Activated CD4-positive, alpha-beta T cell treated with anti-CD3 and anti-CD28 coated beads, Interleukin-2, amount 50 U/mL, for 16 hours (primary cell): ENCODE results near the gene PRPF18.

Experiments
- DNase-seq: peaks from one replicate; pipeline ENCODE4 v3.0.0-alpha.2; 2020

Gene PRPF18

DNA sequence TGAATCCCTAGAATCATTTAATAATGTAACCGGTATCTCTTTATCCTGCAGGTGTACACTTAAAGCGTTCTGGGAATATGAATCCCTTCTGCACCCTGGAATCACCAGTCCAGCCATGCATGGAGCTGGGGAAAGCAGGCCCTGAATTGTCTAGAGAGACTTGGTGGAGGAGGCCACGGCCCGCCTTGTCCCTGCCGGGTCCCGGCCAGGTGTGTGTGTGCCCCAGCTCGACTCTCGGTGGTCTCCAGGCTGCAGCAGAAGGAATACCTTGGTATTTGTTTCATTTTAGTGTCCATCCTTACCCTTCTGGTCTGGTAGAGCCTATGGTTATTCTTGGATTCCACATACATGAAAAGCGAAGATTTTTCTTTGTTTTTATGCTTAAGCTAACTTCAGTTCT, 58.1 kb downstream of the PRPF18 start:
- DNase-seq: no peak

DNA sequence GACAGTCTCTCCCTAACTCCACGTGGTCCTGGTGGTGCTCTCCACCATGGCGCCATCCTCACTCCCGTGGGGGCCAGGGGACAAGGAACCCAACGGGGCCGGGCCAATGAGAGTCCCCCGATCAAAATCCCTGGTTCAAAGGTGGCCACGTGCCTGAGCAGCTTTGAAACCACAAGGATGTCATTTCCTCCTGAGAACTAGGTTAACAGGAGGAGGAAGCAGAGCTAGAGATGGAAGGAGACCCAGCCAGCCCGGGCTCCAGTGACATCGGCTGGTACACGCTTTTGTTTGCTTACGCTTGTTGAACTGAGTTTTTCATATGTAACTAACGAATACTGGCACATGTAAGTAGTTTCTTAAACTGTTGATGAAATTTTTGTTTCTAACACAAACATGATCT, 61.7 kb downstream of the PRPF18 start:
- DNase-seq: no peak

DNA sequence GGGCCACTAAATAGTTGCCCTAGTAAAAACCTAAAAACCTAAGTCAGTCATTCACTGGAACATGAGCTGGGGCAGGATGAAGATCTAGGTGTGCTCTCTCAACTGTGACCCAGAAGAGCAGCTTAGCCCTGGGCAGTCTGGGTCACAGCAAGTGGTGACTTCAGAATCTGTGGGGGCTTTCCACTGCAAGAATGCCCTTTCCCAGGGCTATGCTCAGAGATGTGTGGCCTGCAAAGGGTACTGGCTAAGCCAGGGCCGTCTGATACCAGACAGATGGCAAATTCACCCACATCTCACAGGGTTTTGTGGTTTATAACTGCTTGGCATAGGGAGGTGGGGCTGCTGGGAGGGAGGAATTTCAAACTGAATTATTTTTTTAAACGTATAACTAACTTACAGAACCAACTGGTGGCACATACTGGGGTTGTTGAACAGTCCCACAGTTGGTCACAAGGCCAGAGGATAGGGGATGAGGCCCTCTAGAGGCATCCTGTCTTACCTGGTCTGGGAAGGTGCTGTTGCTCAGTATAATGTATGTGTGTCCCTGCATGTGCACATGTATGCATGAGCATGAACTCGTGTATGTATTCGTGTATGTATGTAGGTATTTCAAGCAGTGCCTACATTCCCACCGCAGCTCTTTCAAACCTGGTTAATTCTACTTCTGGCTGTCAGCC, 63.2 kb downstream of the PRPF18 start:
- no peak for DNase-seq

DNA sequence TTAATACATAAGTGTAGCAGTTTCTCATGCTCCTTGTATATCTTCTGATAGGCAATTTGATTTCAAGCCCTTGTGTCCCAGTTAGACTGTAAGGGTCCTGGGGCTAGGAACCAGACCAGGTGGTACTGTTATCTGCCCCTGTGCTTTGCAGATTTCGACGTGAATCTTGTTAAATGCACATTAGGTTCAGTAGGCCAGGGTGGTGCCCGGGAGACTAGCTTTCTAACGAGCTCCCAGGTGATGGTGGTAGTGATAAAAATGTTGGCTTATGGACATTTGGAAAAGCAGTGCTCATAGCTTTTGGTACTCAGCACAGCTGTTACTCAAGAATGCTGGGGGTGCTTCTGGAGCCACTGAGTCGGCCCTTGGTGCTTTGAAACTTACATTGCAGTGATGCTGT, 64.2 kb downstream of the PRPF18 start:
- no peak for DNase-seq

DNA sequence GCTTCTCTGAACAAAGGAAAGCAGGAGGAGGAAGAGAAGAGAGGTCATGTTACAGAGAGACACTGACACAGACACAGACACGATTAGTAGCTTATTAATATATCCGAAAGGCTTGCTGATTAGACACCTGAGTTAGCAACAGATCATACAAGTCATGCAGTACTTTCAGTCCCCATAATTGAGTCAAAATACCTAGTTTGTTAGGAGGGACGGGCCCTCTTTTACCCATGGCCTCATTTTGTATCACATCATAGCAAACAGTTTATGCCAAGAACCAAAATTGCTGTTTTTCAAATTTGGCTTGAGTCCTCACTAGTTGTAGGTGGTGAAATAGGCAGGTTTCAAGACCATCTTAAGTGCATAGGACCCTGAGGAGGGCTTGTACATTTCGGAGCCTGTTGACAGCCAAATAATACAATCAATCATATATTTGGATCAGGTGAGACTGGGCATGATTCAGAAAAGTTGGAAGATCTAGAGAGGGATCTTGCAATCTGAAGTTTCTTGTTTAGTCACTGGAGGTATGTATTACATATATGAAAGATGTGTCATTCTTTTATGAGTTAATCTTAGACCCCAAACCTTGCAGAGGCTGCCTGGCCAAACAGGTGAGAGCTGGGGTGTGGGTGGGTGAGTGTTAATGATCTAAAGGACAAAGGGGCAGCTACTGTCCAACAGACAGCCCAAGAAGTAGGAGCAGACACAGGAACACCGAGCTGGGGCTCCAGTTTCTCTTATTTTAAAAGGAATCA, 65.4 kb downstream of the PRPF18 start:
- no peak for DNase-seq

DNA sequence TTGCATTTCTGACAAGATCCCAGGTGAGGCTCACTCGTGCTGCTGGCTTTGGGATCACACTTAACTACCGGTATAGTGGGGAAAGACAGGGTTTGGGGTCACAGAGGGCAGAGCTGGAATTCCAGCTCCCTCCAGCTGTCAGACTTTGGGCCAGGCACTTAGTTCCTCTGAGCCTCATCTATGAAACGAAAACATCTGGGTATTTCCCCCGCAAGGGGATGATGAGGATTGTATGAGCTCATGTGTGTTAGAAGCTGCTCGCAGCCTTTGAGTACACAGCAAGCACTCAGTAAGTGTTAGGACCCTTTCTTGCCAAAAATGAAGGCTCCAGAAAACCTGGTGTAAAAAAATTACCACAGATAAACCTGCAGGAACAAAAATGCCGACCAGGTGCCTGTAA, 66.1 kb downstream of the PRPF18 start:
- DNase-seq: no peak

DNA sequence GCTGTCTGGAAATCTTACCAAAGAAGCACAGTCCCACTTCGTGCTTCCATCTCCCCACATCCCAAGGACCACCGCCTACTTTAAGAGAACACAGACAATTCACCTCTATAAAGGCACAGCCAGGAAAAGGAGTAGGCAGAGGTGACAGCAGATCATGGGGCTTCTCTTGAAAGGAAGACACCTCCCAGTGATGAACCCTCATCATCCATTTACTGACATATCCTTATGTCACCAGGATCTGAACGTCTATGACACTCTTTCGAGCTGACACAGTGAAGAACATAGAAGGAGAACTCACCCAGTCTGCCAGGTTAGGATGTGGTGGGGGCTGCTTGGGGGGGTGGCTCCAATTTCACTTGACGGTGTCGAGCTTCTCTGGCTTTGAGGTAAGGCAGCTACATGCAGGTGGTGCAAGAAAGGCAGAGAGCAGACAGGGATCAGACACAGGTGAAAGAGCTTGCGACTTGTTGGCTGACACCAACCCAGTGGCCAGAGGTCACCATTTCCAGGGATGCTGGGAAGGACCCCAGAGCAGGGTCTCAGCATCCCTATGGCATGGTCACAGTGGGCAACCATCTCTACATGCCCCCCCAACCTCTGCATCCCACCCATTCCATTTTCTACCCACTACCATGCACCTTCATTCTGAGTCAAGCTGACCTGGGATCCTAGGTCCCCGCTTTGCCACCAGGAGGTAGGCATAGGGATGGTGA, 67.5 kb downstream of the PRPF18 start:
- no peak for DNase-seq

DNA sequence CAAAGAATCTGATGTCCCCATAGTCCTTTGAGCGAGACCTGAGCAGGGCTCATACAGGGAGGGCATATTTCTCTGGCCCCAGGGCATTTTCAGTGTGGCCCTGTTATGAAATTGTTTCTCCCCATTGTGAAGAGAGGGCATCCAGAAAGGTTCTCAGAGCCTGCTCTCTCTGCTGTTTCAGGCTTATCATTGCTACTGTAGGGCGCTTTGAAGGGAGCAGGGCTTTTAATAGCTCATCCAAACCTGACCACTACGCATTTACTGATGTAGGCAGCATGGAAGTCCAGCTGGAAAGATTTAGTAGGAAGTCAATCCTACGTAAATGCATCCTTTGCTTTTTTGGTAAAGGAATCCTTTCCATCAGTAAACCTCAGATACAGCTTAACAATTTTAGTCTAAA, 68.1 kb downstream of the PRPF18 start:
- DNase-seq: no peak

DNA sequence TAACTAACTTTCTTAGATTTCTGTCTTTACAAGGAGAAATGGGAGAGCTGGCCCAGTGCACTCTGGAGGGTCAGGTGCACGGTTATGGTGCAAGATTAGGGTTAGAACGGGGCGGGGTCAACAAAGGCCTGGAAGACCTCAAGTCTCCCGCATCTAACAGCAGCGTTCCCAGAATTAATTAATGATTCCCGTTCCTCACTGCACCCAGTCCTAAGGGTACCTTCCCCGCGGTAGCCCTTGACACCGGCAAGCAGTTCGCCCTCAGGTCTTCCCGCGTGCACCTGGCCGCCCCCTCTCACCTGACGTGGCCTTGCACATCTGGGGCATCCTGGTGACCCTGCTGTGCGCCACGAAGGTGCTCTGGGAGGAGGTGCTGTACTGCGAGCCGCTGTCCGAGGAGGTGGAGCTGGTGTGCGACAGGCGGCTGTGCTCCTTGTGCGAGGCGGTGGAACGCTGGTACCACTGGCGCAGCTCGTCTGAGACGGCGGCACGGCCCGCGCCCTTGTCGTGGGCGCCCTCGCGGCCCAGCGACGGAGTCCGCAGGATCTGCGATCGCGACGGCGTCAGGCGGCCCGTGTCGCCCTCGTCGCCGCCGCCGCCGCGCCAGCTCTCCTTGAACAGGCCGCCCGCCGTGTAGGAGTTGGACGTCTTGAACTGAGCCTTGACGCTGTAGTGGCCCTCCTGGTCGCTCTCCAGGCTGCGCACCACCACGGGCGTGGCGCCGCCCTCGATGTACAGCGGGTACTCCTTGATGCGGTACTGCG, 69.8 kb downstream of the PRPF18 start:
- no peak for DNase-seq

DNA sequence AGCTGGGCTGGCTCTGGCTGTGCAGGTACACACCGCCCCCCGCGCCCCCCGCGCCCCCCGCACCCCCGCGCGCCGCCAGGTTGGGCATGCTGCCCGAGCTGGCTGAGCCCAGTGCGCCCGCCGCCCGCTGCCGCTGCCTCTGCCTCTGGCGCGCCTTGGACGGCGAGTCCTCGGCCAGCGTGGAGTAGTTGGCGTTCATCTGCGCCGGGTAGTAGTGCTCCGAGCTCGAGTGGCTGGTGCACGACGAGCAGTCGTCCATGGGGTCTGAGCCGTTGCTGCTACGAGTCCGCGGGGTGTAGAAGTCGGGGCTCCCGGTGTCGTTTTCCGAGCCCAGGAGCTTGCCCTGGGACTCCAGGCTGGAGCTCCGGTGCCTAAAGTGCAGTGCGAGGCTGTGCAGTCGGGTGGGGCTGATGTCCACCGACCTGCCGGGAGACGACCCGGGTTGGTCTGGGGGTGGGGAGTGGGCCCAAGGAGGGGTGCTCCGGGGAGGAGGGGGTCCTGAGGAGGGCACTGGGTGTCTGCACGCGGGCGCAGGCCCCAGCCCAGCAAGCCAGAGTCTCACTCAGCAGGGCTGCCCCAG, 70.4 kb downstream of the PRPF18 start:
- no peak for DNase-seq

DNA sequence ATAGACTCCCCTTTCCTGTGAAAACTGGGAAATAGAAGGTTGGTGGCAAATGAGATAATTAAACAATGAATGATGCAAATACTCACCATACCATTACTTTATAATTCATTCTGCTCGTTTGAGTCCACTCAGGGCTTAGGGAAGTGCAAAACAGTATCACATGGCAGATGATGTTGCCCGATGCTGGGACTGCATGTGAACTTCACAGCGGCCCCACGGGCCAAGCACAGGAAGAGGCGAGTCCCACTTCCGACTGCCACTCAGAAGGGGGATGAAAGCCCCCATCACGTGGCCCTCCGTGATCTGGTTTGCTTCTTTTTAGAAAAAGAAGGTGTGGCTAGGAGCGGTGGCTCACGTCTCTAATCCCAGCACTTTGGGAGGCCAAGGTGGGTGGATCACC, 71.5 kb downstream of the PRPF18 start:
- no peak for DNase-seq

DNA sequence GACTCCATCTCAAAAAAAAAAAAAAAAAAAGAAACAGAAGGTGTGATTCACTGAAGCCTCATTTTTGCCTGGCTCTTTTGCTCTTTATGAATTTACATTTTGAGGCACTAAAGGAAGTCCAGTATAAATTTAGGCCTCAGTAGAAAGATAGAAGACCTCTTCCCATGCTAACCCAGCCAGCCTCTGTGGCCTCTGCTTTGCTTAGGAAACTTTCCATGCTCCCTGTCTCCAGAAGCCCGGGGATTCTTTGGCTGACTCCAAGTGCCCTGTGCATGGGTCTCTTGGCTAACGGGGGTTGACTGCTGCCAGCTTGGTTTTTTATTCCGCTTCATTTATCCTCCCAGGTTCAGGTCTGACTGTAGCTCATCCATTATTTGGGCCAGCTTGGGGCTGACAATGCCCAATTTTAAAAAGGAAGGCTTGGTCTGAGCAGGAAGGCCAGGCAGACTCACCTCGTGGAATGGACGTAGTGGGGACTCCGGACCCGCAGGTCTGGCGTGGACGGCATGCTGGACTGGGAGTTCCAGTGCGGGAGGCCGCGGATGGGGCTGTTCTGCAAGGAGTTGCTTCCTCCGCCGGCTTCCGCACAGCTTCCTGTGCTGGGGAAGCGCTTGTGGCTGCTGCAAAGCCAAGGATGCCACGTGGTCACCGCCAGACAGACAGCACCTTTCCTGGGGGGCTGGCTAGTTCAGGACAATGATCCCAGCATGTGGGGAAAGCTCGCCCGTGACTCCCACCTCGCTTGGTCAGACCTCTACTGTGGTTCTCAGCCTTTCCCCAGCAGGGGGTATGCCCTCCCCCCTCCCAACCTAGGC, 72.3 kb downstream of the PRPF18 start:
- DNase-seq: no peak

DNA sequence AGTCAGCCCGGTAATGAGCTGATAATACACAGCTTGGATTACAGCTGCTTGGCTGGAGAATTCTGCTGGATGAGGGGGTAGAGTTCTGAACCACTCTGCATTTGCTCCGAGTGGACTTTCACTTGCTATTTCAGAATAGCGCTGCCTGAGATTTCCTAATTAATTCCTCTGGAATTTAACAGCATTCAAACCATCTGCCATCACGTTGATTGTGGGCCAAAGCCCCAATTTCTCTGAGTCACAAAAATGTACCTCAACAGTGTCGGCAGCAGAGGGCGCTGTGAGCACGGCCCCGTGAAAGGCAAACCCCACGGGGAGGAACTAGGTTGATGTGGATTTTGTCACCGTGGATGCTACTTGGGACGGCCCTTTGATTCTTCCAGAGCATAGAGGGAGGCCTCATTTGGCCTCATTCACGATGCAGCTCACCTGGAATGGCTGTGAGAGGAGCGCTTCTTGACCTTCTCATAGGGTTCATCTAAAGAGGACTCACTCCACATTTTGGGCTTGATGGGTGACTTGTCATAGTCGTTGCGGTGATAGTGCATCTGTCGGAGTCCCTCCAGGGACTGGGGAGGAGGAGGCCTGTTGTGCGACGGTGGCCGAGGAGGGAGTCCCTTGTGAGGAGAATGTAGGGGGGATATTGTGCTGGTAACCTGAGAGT, 73.3 kb downstream of the PRPF18 start:
- peak; percentile 51 for DNase-seq

DNA sequence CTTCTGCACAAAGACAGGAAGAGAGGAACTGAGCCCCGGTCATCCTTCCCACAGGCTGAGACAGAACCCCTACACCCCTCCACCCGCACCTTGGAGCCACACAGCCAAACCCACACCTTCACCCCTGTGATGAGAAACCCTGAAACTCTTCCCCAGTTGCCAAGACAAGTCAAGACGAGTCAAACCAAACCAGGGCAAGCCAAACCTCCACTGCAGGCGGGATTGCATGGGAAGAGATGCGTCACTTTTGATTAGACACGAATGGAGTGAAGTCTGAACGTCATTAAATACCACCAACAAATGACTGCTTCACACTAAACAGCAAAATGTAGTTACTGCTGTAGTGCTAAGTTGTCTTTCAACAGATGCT, 73.8 kb downstream of the PRPF18 start:
- DNase-seq: no peak

DNA sequence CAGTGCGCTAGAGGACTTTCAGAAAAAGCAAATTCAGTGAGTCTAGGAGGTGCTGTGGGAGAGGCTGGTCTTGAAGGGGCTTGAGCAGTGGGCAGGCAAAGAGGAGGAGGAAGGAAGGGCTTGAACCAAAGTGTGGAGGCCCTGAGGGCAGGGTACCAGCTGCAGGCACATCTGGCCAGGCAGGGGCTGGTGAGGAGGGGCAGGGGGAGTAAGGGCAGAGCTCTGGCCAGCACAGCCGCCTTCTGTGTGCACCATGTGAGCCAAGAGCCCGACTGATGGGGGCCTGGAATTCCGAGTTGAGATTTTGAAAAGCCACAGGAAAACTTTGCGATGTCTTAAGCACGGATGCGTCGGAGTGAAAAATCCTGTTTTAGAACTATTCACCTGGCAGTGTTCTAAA, 74.5 kb downstream of the PRPF18 start:
- DNase-seq: no peak

DNA sequence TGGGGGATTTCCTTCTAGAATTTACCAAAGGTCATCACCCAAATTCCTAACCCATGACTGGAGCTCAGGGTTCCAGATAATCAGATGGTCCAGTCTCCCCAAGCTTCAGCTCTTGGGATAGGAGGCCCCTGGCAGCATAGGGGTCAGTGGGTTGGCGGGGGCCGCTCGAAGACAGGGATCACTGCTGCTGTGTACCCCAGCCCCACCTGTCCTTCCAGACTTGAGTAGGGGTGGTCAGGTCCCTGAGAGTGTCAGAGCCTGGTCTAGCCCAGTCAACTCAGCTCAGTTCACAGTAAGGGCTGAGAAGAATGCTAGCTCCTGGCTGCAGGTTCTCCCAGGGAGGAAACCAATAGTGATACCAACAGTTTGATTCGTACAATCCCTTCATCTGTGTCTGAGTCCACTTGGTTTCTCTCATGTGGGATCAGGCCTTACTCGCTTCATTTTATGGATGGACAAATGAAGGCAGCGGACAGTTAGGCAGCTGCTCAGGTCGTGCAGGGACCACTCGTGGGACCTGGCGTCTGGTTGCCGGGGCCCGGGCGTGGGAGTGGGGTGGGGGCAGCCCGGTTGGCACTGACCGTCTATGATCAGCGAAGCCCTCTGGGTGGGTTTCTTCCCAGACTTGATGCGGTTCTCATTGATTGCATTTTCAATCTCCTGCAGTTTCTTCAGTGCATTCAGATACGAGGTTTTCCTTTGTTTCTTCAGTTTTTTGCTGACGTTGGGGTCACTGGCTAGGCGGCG, 78.9 kb downstream of the PRPF18 start:
- no peak for DNase-seq

DNA sequence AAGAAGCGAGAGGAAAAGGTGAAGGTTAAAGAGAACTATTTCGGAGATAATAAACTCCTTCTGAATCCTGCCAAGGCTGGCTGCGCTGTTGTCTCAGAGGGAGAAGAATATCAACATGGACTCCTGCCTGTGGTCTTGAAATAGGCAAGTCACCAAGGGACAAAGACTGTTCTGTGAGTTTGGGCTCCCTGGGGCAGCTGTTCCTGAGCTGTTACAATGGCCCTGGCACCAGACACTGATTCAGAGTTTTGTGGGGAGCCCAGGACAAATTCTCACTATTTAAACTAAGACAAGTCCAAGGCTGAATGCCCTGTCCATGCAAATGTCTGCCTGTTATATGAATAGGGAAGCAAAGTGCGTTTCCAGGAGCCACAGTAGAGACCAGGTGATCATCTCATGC, 81.4 kb downstream of the PRPF18 start:
- no peak for DNase-seq

DNA sequence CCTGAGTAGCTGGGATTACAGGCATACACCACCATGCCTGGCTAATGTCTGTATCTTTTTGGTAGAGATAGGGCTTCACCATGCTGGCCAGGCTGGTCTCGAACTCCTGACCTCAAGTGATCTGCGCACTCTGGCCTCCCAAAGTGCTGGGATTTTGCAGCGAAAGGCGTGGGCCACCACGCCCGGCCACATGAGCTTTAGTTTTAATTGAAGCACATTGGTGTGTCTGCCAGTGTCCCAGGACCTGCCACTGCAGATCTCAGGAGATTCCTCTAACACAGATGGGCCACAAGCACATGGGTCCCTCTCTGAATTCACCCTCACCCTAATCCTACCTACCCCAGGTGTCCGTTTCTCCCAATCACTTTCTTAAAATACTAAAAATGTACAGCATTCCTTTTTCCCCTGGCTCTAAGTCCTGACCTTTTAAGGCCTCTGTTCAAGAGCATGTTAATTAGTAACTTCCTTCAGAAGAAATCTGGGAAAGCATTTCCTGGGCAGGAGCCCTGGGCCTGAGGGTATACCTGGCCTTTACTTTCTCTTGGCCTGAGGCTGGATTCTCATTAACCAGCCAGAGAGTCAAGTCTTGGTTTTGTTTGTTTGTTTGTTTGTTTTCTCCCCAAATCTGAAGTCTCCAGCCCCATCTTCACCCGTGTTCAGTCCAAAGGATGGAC, 82.6 kb downstream of the PRPF18 start:
- no peak for DNase-seq

DNA sequence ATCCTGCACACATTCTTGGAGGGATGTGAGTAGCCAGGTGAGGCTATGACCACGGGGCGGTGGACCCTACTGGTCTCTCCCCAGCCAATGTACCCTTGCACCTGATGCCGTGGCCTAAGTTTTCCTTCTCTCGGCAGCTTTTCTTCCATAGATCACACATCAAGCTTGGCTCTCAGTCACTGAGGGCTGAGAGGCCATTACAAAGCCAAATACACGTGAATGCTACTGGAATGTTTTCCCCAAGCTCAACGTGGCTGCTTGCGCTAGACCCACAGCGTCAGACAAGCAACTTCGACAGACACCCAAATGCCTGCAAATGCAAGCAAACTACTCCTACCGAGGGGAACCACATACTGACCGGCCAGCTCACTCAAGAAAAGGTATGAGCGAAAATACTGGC, 83.1 kb downstream of the PRPF18 start:
- DNase-seq: no peak

DNA sequence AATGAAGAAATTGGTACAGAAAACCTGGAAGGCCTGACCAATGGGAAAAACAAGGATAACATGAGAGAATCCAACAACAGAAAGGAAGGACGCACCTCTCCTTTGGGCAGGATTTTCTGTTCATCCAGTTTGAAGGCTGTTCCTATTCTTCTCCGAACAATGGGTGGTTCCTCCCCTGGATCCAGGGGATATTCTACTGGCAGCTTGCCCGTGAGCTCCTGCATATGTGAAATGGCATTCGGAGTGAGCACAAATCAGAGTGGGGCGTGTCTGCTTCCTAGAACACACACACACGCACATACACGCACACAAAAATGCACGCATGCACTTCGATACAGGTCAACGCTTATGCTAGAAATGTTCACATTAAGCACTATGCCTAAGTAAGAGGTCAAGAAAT, 83.5 kb downstream of the PRPF18 start:
- DNase-seq: no peak
